GM18951 (cell line): Measurements from ENCODE around the gene ZNF827.

Source experiments
- POLR2A ChIP-seq: IDR thresholded peaks from 4 replicates; pipeline ENCODE4 v1.6.1; 2011; ENCODE audit warnings: mild to moderate bottlenecking; ENCODE audit not compliant: insufficient read length, insufficient read depth; ENCODE audit errors: extremely low read depth
- in situ Hi-C: fragments of 300-500 bp; cut with MboI; formaldehyde crosslinking; loops from one replicate; pipeline ENCODE4 v1.12.0; 2022; ENCODE audit warnings: low sequenced_read_pairs, mixed read lengths, inconsistent platforms; ENCODE audit not compliant: unreplicated experiment

Gene ZNF827

DNA sequence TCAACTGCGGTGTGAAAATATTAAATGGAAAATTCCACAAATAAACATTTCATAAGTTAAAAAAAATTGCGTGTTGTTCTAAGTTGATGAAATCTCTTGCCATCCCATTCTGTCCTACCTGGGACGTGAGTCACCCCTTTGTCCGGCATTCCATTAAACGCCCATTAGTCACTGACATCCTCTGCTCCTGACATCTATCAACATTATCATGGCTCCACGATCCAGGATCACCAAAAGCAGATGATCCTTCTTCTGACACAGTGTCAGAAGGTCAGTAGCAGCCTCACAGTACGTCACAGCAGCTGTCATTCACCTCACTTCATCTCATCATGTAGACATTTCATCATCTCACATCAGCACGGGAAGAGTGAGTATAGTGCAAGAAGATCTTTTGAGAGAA is 125.7 kb downstream of the ZNF827 start:
- TF ChIP-seq POLR2A: no peak
- in situ Hi-C loops: no loop called here

DNA sequence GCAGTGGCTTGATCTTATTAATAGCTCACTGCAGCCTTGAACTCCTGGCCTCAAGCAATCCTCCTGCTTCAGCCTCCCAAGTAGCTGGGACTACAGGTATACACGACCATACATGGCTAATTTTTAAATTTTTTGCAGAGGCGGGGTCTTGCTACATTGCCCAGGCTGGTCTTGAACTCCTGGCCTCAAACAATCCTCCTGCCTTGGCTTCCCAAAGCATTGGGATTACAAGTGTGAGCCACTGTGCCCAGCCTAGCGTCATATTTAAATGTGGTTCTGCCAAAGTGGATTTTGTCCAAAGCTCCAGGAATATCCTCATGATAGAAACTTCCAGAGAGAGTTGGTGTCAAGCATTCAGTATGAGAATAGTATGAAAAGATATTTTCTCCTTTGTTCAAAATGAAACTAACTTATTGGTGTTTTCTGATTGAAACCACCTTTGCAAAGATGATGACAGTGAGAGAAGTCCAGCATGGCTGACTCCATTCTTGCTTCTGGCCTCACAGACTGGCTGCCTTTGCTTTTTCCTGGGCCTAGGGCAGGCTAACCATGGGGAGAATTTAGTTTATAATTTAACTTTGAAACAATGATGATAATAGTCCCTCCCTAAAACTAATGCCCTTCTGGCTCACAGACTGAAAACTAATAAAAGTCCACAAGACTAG is 129.6 kb downstream of the ZNF827 start:
- in situ Hi-C loops: no loop called here
- no peak for TF ChIP-seq POLR2A

DNA sequence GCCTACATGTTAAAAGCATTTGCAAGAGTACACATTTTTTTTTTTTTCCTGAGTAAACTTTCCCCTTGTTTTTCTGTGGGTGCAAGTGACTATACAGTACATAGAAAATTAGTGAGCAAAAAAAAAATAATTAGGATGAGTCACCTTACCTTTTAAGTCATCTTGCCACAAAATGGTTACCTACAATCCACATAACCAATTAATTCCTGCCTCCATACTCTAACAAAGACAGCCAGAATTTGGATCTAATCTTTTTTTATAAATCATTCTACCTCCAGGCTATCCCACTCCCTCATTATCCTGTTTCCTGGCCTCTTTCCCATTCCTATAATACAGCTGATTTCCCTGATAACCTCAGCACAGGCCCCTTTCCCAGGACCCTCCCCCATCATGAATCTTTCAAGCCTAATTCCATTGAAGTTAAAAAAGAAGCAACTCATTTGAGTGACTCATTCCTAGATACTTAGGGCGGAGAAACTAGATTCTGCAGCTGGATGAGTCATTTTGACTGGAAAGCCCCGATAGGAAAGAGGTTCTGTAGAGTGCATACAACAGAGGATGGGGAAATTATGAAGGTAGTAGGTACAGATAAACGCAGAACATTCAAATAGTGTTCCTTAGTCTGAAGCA is 130.5 kb downstream of the ZNF827 start:
- in situ Hi-C loops: no loop called here
- TF ChIP-seq POLR2A: no peak

DNA sequence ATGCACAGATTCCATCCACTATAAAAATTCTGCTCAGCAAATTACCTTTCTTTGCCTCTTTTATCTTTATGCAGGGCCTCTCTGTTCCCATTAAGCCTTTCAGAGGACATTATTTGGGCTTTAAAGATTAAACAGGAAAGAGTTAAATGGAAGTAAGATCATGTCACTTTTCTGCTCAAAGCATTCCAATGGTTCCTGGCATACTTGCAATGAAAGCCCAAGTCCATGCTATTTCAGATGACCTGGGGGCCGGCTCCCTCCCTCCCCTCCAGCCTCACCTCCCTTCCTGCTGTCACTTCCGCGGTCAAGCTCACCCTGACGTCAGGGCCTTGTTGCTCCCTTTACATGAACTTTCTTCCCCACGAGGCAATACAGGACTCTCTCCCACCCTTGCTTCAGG is 133.1 kb downstream of the ZNF827 start:
- no peak for TF ChIP-seq POLR2A
- in situ Hi-C loops: no loop called here

DNA sequence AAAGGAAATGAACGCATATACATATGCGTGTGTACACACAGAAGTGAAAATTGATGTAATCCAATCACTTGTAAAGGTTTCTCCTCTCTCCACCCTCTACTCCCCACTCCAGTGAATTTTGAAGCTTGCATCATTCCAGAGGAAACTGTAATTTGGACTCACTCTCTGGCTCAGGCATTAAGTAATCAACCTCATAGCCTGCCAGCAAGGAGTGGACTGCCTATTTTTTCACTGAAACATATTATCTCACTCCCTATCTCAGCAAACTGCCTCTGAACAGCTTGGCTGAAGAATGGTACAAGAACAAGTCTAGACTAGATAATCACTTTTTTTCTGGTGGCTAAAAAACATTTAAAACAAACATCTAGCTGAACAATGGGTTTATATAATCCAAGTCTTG is 134.5 kb downstream of the ZNF827 start:
- TF ChIP-seq POLR2A: no peak
- in situ Hi-C loops: no loop called here

DNA sequence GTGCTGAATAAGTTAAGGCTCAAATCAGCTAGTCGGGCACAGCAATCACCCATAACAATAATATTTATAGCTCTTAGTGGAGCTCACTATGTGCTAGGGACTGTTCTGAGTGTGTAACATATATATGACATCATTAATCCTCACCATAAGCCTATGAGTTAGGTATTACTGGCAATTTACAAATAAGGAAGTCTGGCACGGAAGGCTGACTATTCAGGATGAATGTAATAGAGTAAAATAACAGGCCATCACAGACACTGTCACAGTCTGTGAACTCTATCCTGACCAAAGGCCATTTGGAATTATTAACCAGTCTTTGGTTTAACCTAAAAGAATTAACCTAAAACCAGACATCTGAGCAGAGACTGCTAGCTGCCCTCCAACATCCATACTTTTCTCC is 139.4 kb downstream of the ZNF827 start:
- in situ Hi-C loops: no loop called here

DNA sequence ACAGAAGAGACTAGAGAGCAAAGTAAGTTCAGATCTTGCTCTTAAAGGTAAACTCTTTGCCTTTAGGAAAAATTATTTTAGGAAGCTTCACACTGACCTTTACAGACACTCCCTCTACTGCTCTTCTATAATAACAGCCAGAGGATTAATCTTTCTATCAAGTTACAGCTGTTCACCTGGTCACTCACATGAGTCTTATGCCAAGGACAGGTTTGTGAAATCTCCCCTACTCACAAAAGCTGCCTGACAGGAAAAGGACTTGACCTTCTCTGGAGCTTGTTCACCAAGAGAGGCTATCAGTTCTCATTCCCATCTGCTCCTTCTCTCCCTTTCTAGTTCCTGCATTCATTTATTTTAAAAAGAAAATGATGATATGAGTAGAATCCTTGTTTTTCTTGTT is 141.3 kb downstream of the ZNF827 start:
- in situ Hi-C loops: no loop called here

More for the DNA sequence above, 139.4 kb downstream of the ZNF827 start:
- TF ChIP-seq POLR2A: no peak

DNA sequence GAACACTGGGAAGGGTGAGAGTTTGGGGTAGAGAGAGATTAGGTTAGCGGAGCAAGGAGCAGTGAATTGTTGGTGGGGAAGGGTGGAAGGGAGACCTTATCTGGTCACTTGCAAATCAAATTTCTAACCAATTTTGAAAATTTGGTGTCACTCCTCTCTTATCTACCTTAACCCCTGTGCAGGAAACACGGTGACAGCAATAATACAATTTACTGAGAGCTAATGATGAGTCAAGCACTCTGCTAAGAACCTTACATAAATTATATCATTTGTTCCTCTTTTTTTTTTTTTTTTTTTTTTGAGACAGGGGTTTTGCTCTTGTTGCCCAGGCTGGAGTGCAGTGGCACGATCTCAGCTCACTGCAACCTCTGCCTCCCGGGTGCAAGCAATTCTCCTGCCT is 142.3 kb downstream of the ZNF827 start:
- no peak for TF ChIP-seq POLR2A
- in situ Hi-C loops: no loop called here

More for the DNA sequence above, 141.3 kb downstream of the ZNF827 start:
- no peak for TF ChIP-seq POLR2A

DNA sequence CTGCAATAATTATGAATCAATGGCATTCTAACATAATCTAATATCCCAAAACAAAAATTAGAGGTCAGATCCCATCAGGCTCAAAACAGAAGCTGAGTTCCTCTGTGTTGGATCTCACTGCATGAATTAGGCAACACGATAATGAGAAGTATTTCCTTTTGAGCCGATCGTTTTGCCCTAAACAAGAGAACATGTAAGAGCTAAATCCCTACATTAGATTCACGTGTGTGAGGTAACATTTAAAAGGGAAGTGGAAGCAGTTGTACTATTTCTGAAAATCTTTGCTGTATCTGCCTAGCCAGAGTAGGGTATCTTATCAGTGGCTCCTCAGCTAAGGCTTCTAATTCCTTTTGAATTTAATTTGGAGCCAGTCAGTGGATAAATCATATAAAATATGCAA is 143.1 kb downstream of the ZNF827 start:
- no peak for TF ChIP-seq POLR2A
- in situ Hi-C loops: no loop called here

DNA sequence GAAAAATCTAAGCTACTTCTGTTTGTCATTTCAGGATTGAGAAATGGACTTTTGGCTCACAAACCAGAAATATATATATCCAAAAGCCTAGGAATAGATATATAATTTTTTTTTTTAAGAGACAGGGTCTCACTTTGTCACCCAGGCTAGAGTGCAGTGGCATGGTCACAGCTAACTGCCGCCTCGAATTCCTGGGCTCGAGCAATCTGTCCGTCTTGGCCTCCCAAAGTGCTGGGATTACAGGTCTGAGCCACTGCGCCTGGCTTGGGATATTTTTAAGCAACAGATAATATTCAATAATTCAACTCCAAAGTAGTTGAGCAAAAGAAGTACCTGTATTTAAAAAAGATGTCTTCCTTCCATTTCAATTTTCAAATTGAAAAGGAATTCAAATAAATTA is 146.2 kb downstream of the ZNF827 start:
- in situ Hi-C loops: no loop called here
- TF ChIP-seq POLR2A: no peak

DNA sequence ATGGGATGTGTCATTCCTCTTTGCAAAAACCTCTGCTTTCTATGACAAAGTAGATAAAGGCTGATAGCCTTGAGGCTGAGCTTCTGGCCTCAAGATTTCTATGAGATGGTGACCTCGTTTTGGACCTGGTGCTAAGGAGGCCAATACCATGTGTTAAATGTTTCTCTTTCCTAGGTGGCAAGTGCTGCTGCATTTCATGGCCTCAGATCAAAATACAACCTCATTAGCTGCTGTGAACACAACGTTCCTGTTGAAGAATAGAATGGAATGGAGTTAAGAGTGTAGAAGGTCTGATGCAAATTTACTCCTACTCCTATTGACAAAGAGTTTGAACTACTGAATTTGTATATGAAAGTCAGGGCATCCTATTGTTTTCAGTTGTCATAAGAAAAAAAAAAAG is 146.6 kb downstream of the ZNF827 start:
- in situ Hi-C loops: no loop called here
- TF ChIP-seq POLR2A: no peak

DNA sequence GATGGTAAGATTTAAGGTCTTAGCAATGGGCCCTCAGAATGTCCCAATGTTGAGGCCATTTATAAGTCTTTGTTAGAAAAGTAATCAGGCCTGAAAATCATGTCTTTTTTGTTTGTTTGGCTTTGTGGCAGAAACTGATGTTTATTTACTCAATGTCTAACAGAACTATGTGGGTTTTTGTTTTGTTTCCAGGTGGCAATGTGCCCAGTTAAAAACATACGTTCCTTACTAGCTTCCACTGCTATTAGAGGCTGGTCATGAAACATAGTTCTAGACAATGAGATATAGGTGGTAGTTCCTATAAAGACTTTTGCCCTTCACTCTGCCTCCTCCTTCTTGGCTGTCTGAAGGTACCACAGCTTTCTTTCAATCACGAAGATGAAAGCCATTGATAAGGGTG is 149.9 kb downstream of the ZNF827 start:
- in situ Hi-C loops: no loop called here
- no peak for TF ChIP-seq POLR2A

DNA sequence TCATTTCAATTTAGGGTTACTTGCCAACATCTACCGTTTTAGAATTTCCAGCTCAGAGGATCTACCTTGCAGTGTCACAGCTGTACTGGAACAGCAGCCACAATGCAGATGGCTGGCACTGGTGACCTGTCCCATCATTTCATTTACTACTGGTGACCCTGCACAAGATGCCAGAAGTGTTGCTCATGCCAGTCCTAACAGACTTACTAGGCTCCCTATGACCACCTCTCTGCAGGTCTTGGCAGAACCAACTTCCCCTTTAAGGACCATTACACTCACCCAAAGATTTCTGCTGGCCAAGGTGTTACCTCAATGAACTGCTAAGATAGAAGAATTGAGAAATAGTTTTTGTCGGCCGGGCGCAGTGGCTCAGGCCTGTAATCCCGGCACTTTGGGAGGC is 151.8 kb downstream of the ZNF827 start:
- TF ChIP-seq POLR2A: no peak
- in situ Hi-C loops: no loop called here

DNA sequence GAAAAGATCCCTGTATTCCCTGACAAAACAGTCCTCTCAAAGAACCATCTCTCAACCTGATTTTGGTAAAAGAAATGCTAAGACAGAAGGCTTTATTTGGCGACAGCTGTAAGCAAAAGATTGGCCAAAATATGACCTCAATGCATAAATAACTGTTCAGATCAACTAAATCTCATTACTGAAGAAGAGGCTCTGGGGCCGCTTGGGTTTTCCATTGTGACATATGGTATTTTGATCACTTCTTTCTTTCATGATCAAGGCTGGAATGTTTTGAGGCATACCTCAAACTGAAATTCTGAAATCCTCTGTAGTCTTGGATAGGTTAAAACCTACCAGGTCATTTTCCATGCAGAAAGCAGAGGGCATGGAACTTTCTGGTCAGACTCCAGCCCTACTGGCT is 152.4 kb downstream of the ZNF827 start:
- in situ Hi-C loops: no loop called here
- TF ChIP-seq POLR2A: no peak
